A673 (cell line): ENCODE results near the gene MROH2A.

ENCODE experiments used
- CTCF ChIP-seq: fragments of 300-800, 200-600 bp; sonication (generic); conservative IDR thresholded peaks from 2 replicates; pipeline ENCODE4 v1.5.1; 2017; ENCODE audit warnings: low read depth, mild to moderate bottlenecking, antibody characterized with exemption, low read length, moderate library complexity, mixed read lengths
- EZH2 ChIP-seq: fragments of 200-600 bp; sonication (generic); IDR thresholded peaks from 2 replicates; pipeline ENCODE4 v1.6.1; 2017; ENCODE audit warnings: borderline replicate concordance, low read depth, mild to moderate bottlenecking, mixed read lengths, antibody characterized with exemption, low read length; ENCODE audit not compliant: poor library complexity, severe bottlenecking

GRCh38 chr2:233793465-233794127 lies 15.5 kb downstream of the MROH2A start:
- TF ChIP-seq CTCF (no peak), EZH2 (no peak)
